Calu3 (cell line): Measurements from ENCODE around the gene HERC5. TPM values are rescaled to one million over a fixed set of nuclear protein-coding genes. Genes with fewer than 3 reads are reported as not detected.

Experiments
- BruUV-seq: library from RNA; stranded (reverse); fragments of 400-500 nt; replicated peaks from 2 replicates; lab custom pipeline; 2021; lab: Mats Ljungman, UMichigan
- CTCF ChIA-PET: fragments of 300-600 bp; sonication (Branson Sonifier 250); formaldehyde crosslinking; loops from one replicate; lab custom pipeline; 2022; ENCODE audit warnings: antibody characterized with exemption; lab: Charles Lee
- DNase-seq: peaks from one replicate; pipeline ENCODE4 v3.0.0; 2022
- H3K27ac Mint-ChIP-seq: one replicate; pipeline ENCODE4 v1.8.0; 2022; ENCODE audit warnings: mixed read lengths; ENCODE audit not compliant: unreplicated experiment
- H3K27me3 Mint-ChIP-seq: one replicate; pipeline ENCODE4 v1.8.0; 2022; ENCODE audit warnings: mixed read lengths; ENCODE audit not compliant: unreplicated experiment
- H3K36me3 Mint-ChIP-seq: one replicate; pipeline ENCODE4 v1.8.0; 2022; ENCODE audit warnings: mild to moderate bottlenecking, moderate library complexity, mixed read lengths; ENCODE audit not compliant: insufficient read depth, unreplicated experiment
- H3K4me1 Mint-ChIP-seq: one replicate; pipeline ENCODE4 v1.8.0; 2022; ENCODE audit warnings: mild to moderate bottlenecking, low read depth, mixed read lengths; ENCODE audit not compliant: unreplicated experiment
- H3K4me3 Mint-ChIP-seq: one replicate; pipeline ENCODE4 v1.8.0; 2022; ENCODE audit warnings: mild to moderate bottlenecking, low read depth, moderate library complexity, mixed read lengths; ENCODE audit not compliant: unreplicated experiment
- H3K9me3 Mint-ChIP-seq: one replicate; pipeline ENCODE4 v1.8.0; 2022; ENCODE audit warnings: low read depth, mixed read lengths; ENCODE audit not compliant: unreplicated experiment
- CTCF ChIP-seq: fragments of 200-600 bp; IDR thresholded peaks from one replicate; pipeline ENCODE4 v1.8.0; 2022; ENCODE audit warnings: antibody characterized with exemption; ENCODE audit not compliant: unreplicated experiment
- intact Hi-C: fragments of 100-400 bp; cut with micrococcal nuclease; formaldehyde crosslinking; loops from one replicate; pipeline ENCODE4 v1.10.0; 2022; ENCODE audit not compliant: unreplicated experiment
- total RNA-seq: library from RNA; stranded (reverse); gene quantifications from 2 replicates; pipeline ENCODE4 v1.2.3, GENCODE V29; 2022

Gene HERC5
- total RNA-seq, 1 experiment from 2014 or later = 20.1 TPM

GRCh38 chr4:88413801-88414200, 43.1 kb upstream of the HERC5 start:
- H3K9me3 Mint-ChIP-seq = no peaks in the 10 kb centered on the region
- no peaks in the 10 kb centered on the region for H3K4me1 Mint-ChIP-seq
- CTCF ChIA-PET = no interaction called here
- no TSS peak for BruUV-seq
- TF ChIP-seq CTCF = no peak
- no peaks in the 10 kb centered on the region for H3K27me3 Mint-ChIP-seq
- DNase-seq = no peak
- no peaks in the 10 kb centered on the region for H3K36me3 Mint-ChIP-seq
- intact Hi-C loops = no loop called here
- H3K4me3 Mint-ChIP-seq = no peak overlapping the region
- no peak overlapping the region for H3K27ac Mint-ChIP-seq

- intact Hi-C loops = no loop called here
- no TSS peak for BruUV-seq
- Mint-ChIP-seq H3K4me3 (no peak overlapping the region), H3K27ac (no peak overlapping the region), H3K36me3 (no peaks in the 10 kb centered on the region), H3K9me3 (no peaks in the 10 kb centered on the region), H3K27me3 (no peaks in the 10 kb centered on the region), H3K4me1 (peaks cover 8% of the 10 kb centered on the region)
- TF ChIP-seq CTCF = no peak
- CTCF ChIA-PET = no interaction called here
- no peak for DNase-seq
Observed at GRCh38 chr4:88414755-88415154, 42.2 kb upstream of the HERC5 start.

- Mint-ChIP-seq H3K4me3 (no peak overlapping the region), H3K36me3 (no peaks in the 10 kb centered on the region), H3K4me1 (peaks cover 8% of the 10 kb centered on the region), H3K9me3 (no peaks in the 10 kb centered on the region), H3K27me3 (no peaks in the 10 kb centered on the region), H3K27ac (no peak overlapping the region)
- CTCF ChIA-PET = no interaction called here
- BruUV-seq = no TSS peak
- TF ChIP-seq CTCF = no peak
- intact Hi-C loops = no loop called here
- DNase-seq = no peak
Observed at GRCh38 chr4:88415982-88416381, 40.9 kb upstream of the HERC5 start.

GRCh38 chr4:88418411-88418810, 38.5 kb upstream of the HERC5 start:
- DNase-seq = no peak
- Mint-ChIP-seq H3K9me3 (no peaks in the 10 kb centered on the region), H3K27me3 (no peaks in the 10 kb centered on the region), H3K36me3 (no peaks in the 10 kb centered on the region), H3K27ac (no peak overlapping the region), H3K4me1 (peaks cover 8% of the 10 kb centered on the region), H3K4me3 (no peak overlapping the region)
- no peak for TF ChIP-seq CTCF
- no TSS peak for BruUV-seq
- CTCF ChIA-PET = no interaction called here
- intact Hi-C loops = no loop called here

- H3K27ac Mint-ChIP-seq = no peak overlapping the region
- no peak overlapping the region for H3K4me3 Mint-ChIP-seq
- peaks cover 8% of the 10 kb centered on the region for H3K4me1 Mint-ChIP-seq
- TF ChIP-seq CTCF = no peak
- intact Hi-C loops = no loop called here
- BruUV-seq = no TSS peak
- H3K27me3 Mint-ChIP-seq = no peaks in the 10 kb centered on the region
- no peaks in the 10 kb centered on the region for H3K9me3 Mint-ChIP-seq
- no peaks in the 10 kb centered on the region for H3K36me3 Mint-ChIP-seq
- CTCF ChIA-PET = no interaction called here
- DNase-seq = no peak
Observed at GRCh38 chr4:88419874-88420273, 37.0 kb upstream of the HERC5 start.
